ENCODE results near the gene POP4. TPM values are rescaled to one million over a fixed set of nuclear protein-coding genes. Genes with fewer than 3 reads are reported as not detected.
A peak's percentile ranks its signal among the peaks of the same experiment; 100 is the strongest.

POP4 gene
- total and polyA plus RNA-seq, 2 of the 8 experiments (the other 6 are each of a cell fraction or from before 2014, with no cell fraction given) = 29.1 to 41.5 TPM

DNA sequence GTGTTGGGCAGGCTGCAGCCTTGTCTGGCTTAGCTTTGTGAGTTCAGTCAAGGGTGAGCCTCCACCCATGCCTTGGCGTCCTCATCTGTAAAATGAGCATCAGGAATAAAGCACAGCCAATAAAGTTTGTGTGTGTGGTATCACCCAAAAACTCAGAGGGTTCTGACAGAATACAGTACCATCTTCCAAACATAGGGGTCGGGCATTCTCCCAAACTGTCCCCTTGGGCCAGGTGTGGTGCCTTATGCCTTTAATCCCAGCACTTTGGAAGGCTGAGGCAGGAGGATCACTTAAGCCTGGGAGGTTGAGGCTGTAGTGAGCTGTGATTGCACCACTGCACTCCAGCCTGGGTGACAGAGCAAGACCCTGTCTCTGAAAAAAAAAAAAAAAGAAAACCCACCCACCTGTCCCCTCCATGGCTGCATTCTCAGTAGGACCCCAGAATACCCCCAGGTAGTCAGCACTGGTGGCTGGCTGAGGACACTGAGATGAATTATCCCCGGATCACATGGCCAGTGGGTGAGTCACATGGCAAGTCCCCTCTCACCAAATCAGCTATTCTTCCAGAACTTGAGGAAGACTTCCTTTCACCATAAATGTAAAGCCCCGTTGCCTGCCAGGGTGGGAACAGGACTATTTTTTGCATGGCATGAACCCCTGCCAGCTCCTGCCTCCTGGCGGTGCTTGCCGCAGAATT, 18.6 kb downstream of the POP4 start:
- Histone ChIP-seq H2AFZ (ENCODE audit: low read length) (no peak overlapping the region), H3K4ac (replicated peaks; ENCODE audit: insufficient read length, low read depth, low read length) (no peak overlapping the region), H3K27ac (ENCODE audit: low read depth, low read length) (no peak overlapping the region), H3K4me3 (ENCODE audit: extremely low read depth in 1 of 4, insufficient read depth in 2 of 4, low read depth in 3 of 4, low read length in 4 of 4) (no peak overlapping the region), H3K36me3 (ENCODE audit: control insufficient read depth in 2 of 4, insufficient read depth in 4 of 4, low read length in 3 of 4) (no peaks in the 10 kb centered on the region), H4K8ac (ENCODE audit: extremely low read depth, insufficient read depth, low read length) (no peak overlapping the region; the same call in 1 of the 2 replicates), H3K23me2 (ENCODE audit: low read depth, low read length) (no peaks in the 10 kb centered on the region), H3K14ac (ENCODE audit: insufficient read length) (no peak overlapping the region), H3K4me2 (ENCODE audit: insufficient read depth in 1 of 2, low read depth in 2 of 2, low read length in 2 of 2) (no peak overlapping the region), H3K79me1 (ENCODE audit: low read depth, low read length) (no peaks in the 10 kb centered on the region), H2BK5ac (ENCODE audit: low read depth, low read length) (peak overlapping the region; percentile 75; the same call in 1 of the 2 replicates), H3K9me3 (ENCODE audit: insufficient read depth in 2 of 2, low read depth in 1 of 2, low read length in 1 of 2) (no peaks in the 10 kb centered on the region), H2BK15ac (ENCODE audit: low read length) (no peak overlapping the region; the same call in 1 of the 2 replicates), H3K23ac (ENCODE audit: insufficient read length) (no peak overlapping the region), H2BK12ac (ENCODE audit: low read depth, low read length) (0 out of 2 replicates have a peak overlapping the region, but pooled peaks have one; percentile 84), H3K9ac (replicated peaks in 1 of 4; ENCODE audit: extremely low read depth in 1 of 4, low read depth in 3 of 4, low read length in 3 of 4) (no peak overlapping the region), H3K18ac (ENCODE audit: extremely low read depth, low read length) (no peak overlapping the region), H2BK120ac (replicated peaks; ENCODE audit: low read depth, low read length) (no peak overlapping the region), H3K79me2 (ENCODE audit: control insufficient read depth in 1 of 2, insufficient read depth in 2 of 2, low read length in 2 of 2) (no peaks in the 10 kb centered on the region), H3K4me1 (replicated peaks in 1 of 4; ENCODE audit: control insufficient read depth in 3 of 4, insufficient read depth in 4 of 4, low read length in 3 of 4) (peaks cover 2 to 9% (median 5%) of the 10 kb centered on the region in 4 experiments; a peak in 6 of 7 replicates), H4K91ac (replicated peaks; ENCODE audit: insufficient read length, low read length) (peak overlapping the region; percentile 87), H2AK5ac (ENCODE audit: low read depth, low read length) (no peak overlapping the region), H3K56ac (replicated peaks; ENCODE audit: insufficient read length, low read depth, low read length) (no peak overlapping the region), H3K27me3 (replicated peaks in 1 of 4; ENCODE audit: control insufficient read depth in 3 of 4, extremely low read depth in 1 of 4, insufficient read depth in 3 of 4, low read length in 3 of 4) (peaks cover 0 to 2% (median 0%) of the 10 kb centered on the region in 4 experiments; a peak in 2 of 7 replicates), H2BK20ac (ENCODE audit: low read length) (peak overlapping the region; percentile 37; the same call in 1 of the 2 replicates), H4K5ac (ENCODE audit: insufficient read length, low read depth, low read length) (no peak overlapping the region), H4K20me1 (replicated peaks in 1 of 2; ENCODE audit: control insufficient read depth in 1 of 2, insufficient read depth in 2 of 2, low read length in 2 of 2) (no peaks in the 10 kb centered on the region)
- ChIA-PET POLR2A (ENCODE audit: partially characterized antibody) (interaction anchor here (0.6 to 2.2 kb wide), 4 partner anchors 12 to 18 kb away, joined by 3 to 11 read pairs (median 4); partner anchors contain the start of gene POP4), CTCF (ENCODE audit: partially characterized antibody) (interaction anchor here (0.8 to 12.2 kb wide), 12 partner anchors 10 to 92 kb away, joined by 3 to 109 read pairs (median 4); partner anchors contain the start of genes PLEKHF1 and POP4)
- 76% methylated on average over 6 of the region's 6 CpGs; no CpG with 5 or more reads in 1 of the 2 experiments for WGBS, 2 experiments (ENCODE audit: extremely low coverage in 1 of 2, insufficient coverage in 1 of 2, insufficient read length in 1 of 2, insufficient replicate concordance in 2 of 2, low coverage in 1 of 2, low lambda C conversion rate in 2 of 2, missing lambda C conversion rate in 1 of 2)
- FAIRE-seq (no peak), DNase-seq (ENCODE audit: low read depth in 1 of 2, low spot score in 2 of 2) (no peak)
- TF ChIP-seq, protein P1, sequence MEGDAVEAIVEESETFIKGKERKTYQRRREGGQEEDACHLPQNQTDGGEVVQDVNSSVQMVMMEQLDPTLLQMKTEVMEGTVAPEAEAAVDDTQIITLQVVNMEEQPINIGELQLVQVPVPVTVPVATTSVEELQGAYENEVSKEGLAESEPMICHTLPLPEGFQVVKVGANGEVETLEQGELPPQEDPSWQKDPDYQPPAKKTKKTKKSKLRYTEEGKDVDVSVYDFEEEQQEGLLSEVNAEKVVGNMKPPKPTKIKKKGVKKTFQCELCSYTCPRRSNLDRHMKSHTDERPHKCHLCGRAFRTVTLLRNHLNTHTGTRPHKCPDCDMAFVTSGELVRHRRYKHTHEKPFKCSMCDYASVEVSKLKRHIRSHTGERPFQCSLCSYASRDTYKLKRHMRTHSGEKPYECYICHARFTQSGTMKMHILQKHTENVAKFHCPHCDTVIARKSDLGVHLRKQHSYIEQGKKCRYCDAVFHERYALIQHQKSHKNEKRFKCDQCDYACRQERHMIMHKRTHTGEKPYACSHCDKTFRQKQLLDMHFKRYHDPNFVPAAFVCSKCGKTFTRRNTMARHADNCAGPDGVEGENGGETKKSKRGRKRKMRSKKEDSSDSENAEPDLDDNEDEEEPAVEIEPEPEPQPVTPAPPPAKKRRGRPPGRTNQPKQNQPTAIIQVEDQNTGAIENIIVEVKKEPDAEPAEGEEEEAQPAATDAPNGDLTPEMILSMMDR (IDR thresholded peaks at IDR 0.05; ENCODE audit: control extremely low read depth in 1 of 3, insufficient read depth in 1 of 3, low read depth in 1 of 3, low read length in 3 of 3) = peak; percentile 10 to 26 (median 23); a peak in 3 of 4 replicates
- TF ChIP-seq SIX5 (IDR thresholded peaks at IDR 0.05; ENCODE audit: low read depth, low read length) (no peak), YY1 (IDR thresholded peaks at IDR 0.05; ENCODE audit: low read depth, low read length) (no peak), EP300 (IDR thresholded peaks at IDR 0.05; ENCODE audit: borderline replicate concordance in 1 of 2, low read depth in 2 of 2, low read length in 2 of 2) (no peak), RAD21 (IDR thresholded peaks at IDR 0.05 in 1 of 2, conservative IDR thresholded peaks at IDR 0.05 in 1 of 2; ENCODE audit: low read depth in 2 of 2, low read length in 2 of 2) (peak in 1 of 2 experiments; percentile 27; a peak in 1 of 4 replicates), SRF (IDR thresholded peaks at IDR 0.05; ENCODE audit: low read depth, low read length) (no peak)
- TF ChIP-seq, protein P2, sequence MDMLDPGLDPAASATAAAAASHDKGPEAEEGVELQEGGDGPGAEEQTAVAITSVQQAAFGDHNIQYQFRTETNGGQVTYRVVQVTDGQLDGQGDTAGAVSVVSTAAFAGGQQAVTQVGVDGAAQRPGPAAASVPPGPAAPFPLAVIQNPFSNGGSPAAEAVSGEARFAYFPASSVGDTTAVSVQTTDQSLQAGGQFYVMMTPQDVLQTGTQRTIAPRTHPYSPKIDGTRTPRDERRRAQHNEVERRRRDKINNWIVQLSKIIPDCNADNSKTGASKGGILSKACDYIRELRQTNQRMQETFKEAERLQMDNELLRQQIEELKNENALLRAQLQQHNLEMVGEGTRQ (IDR thresholded peaks at IDR 0.05; ENCODE audit: low read length) = peak; percentile 18; the same call in 1 of the 2 replicates
